ENCODE data around the gene PPM1N. TPM values are rescaled to one million over a fixed set of nuclear protein-coding genes. Genes with fewer than 3 reads are reported as not detected.

The PPM1N gene
- total and polyA plus RNA-seq, 2 of the 13 experiments (the other 11 are each of a cell fraction or from before 2014, with no cell fraction given) = 0.31 to 1.8 TPM

DNA sequence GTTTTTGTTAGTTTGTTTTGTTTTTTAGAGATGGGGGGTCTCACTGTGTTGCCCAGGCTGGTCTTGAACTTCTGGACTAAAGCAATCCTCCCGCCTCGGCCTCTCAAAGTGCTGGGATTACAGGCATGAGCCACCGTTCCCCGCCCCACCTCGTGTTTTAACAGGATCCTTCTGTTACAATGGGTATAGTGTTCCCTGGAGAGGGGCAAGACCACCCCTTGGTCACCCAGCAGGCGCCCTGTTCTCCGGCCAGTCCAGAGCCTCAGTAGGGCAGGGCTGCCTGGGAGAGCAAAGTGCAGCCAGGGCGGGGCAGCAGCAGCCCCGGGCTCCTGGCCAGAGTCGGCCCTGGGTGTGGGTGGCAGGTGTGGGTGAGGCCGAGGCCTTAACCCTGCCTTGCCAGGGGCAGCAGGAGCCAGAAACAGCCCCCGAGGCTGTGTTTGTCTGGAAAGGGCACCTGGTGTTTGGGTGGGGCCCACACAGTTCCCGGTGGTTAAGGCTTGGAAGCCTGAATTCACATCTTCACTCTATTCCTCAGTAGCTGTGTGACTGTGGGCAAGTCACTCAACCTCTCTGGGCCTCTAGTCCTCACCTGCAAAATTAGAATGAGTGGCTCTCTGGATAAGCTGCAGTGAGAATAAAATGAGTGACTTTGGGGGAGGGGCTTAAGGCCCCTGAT lies 16.3 kb downstream of the PPM1N start (continued):
- TF ChIP-seq, protein P1, sequence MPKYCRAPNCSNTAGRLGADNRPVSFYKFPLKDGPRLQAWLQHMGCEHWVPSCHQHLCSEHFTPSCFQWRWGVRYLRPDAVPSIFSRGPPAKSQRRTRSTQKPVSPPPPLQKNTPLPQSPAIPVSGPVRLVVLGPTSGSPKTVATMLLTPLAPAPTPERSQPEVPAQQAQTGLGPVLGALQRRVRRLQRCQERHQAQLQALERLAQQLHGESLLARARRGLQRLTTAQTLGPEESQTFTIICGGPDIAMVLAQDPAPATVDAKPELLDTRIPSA (CRISPR knock-in tag; IDR thresholded peaks at IDR 0.05; ENCODE audit: borderline replicate concordance) = no peak
- TF ChIP-seq MED8 (CRISPR knock-in tag; IDR thresholded peaks at IDR 0.05; ENCODE audit: insufficient replicate concordance) = no peak
- TF ChIP-seq NFIB (CRISPR knock-in tag; IDR thresholded peaks at IDR 0.05; ENCODE audit: borderline replicate concordance) = no peak
- TF ChIP-seq RAD21 (CRISPR knock-in tag; IDR thresholded peaks at IDR 0.05) = peak; percentile 44; the same call in 1 of the 2 replicates
- TF ChIP-seq PAWR (CRISPR knock-in tag; IDR thresholded peaks at IDR 0.05; ENCODE audit: borderline replicate concordance) = no peak
- TF ChIP-seq MBD4 (IDR thresholded peaks at IDR 0.05; ENCODE audit: borderline replicate concordance, low read length) = no peak
- TF ChIP-seq, protein P2, sequence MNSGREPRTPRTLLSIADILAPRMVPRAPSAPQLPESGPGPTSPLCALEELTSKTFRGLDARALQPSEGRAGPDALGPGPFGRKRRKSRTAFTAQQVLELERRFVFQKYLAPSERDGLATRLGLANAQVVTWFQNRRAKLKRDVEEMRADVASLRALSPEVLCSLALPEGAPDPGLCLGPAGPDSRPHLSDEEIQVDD (CRISPR knock-in tag; IDR thresholded peaks at IDR 0.05; ENCODE audit: borderline replicate concordance) = no peak
- TF ChIP-seq, protein P3, sequence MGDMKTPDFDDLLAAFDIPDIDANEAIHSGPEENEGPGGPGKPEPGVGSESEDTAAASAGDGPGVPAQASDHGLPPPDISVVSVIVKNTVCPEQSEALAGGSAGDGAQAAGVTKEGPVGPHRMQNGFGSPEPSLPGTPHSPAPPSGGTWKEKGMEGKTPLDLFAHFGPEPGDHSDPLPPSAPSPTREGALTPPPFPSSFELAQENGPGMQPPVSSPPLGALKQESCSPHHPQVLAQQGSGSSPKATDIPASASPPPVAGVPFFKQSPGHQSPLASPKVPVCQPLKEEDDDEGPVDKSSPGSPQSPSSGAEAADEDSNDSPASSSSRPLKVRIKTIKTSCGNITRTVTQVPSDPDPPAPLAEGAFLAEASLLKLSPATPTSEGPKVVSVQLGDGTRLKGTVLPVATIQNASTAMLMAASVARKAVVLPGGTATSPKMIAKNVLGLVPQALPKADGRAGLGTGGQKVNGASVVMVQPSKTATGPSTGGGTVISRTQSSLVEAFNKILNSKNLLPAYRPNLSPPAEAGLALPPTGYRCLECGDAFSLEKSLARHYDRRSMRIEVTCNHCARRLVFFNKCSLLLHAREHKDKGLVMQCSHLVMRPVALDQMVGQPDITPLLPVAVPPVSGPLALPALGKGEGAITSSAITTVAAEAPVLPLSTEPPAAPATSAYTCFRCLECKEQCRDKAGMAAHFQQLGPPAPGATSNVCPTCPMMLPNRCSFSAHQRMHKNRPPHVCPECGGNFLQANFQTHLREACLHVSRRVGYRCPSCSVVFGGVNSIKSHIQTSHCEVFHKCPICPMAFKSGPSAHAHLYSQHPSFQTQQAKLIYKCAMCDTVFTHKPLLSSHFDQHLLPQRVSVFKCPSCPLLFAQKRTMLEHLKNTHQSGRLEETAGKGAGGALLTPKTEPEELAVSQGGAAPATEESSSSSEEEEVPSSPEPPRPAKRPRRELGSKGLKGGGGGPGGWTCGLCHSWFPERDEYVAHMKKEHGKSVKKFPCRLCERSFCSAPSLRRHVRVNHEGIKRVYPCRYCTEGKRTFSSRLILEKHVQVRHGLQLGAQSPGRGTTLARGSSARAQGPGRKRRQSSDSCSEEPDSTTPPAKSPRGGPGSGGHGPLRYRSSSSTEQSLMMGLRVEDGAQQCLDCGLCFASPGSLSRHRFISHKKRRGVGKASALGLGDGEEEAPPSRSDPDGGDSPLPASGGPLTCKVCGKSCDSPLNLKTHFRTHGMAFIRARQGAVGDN (CRISPR knock-in tag; IDR thresholded peaks at IDR 0.05) = peak; percentile 91
- TF ChIP-seq, protein P4, sequence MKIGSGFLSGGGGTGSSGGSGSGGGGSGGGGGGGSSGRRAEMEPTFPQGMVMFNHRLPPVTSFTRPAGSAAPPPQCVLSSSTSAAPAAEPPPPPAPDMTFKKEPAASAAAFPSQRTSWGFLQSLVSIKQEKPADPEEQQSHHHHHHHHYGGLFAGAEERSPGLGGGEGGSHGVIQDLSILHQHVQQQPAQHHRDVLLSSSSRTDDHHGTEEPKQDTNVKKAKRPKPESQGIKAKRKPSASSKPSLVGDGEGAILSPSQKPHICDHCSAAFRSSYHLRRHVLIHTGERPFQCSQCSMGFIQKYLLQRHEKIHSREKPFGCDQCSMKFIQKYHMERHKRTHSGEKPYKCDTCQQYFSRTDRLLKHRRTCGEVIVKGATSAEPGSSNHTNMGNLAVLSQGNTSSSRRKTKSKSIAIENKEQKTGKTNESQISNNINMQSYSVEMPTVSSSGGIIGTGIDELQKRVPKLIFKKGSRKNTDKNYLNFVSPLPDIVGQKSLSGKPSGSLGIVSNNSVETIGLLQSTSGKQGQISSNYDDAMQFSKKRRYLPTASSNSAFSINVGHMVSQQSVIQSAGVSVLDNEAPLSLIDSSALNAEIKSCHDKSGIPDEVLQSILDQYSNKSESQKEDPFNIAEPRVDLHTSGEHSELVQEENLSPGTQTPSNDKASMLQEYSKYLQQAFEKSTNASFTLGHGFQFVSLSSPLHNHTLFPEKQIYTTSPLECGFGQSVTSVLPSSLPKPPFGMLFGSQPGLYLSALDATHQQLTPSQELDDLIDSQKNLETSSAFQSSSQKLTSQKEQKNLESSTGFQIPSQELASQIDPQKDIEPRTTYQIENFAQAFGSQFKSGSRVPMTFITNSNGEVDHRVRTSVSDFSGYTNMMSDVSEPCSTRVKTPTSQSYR (CRISPR knock-in tag; IDR thresholded peaks at IDR 0.05; ENCODE audit: borderline replicate concordance) = no peak
- no peak for TF ChIP-seq FOXC1 (CRISPR knock-in tag; IDR thresholded peaks at IDR 0.05; ENCODE audit: borderline replicate concordance)
- 0 out of 2 replicates have a peak, but pooled peaks have one; percentile 64 for TF ChIP-seq ZNF709 (CRISPR knock-in tag; IDR thresholded peaks at IDR 0.05)
- TF ChIP-seq ZSCAN30 (CRISPR knock-in tag; IDR thresholded peaks at IDR 0.05) = no peak; the same call in 1 of the 2 replicates
- TF ChIP-seq ZNF296 (CRISPR knock-in tag; conservative IDR thresholded peaks at IDR 0.05) = no peak
- no peak for TF ChIP-seq NR2F1 (CRISPR knock-in tag; IDR thresholded peaks at IDR 0.05)
- TF ChIP-seq MEIS1 (CRISPR knock-in tag; IDR thresholded peaks at IDR 0.05; ENCODE audit: borderline replicate concordance) = no peak
- TF ChIP-seq ZNF530 (CRISPR knock-in tag; IDR thresholded peaks at IDR 0.05; ENCODE audit: low read depth) = no peak
- TF ChIP-seq NONO (IDR thresholded peaks at IDR 0.05) = no peak
- TF ChIP-seq NONO (CRISPR knock-in tag; conservative IDR thresholded peaks at IDR 0.05) = peak; percentile 85
- no peak for TF ChIP-seq NFYB (CRISPR knock-in tag; IDR thresholded peaks at IDR 0.05)
- 0 out of 2 replicates have a peak, but pooled peaks have one; percentile 38 for TF ChIP-seq ZNF564 (CRISPR knock-in tag; IDR thresholded peaks at IDR 0.05)
- TF ChIP-seq HNRNPLL (IDR thresholded peaks at IDR 0.05; ENCODE audit: low read depth, low read length, poor library complexity, severe bottlenecking) = no peak
- TF ChIP-seq ZNF720 (CRISPR knock-in tag; IDR thresholded peaks at IDR 0.05) = no peak
